Caco-2 (cell line): ENCODE results near the gene GLIS1. TPM values are rescaled to one million over a fixed set of nuclear protein-coding genes. Genes with fewer than 3 reads are reported as not detected.

ENCODE experiments used
- BruUV-seq: library from RNA; stranded (reverse); fragments of 400-500 nt; replicated peaks from 2 replicates; lab custom pipeline; 2021; lab: Mats Ljungman, UMichigan
- CTCF ChIA-PET: fragments of 300-600 bp; sonication (Branson Sonifier 250); formaldehyde crosslinking; loops from one replicate; lab custom pipeline; 2022; ENCODE audit warnings: antibody characterized with exemption; lab: Charles Lee
- POLR2A ChIA-PET: fragments of 300-600 bp; sonication (Branson Sonifier 250); formaldehyde crosslinking; loops from one replicate; lab custom pipeline; 2022; ENCODE audit warnings: antibody characterized with exemption; lab: Charles Lee
- DNase-seq, 2 experiments: peaks; one replicate each; pipeline versions ENCODE4 v3.0.0 to v3.0.0-alpha.2; 2020 to 2022
- H3K27me3 ChIP-seq: replicated peaks from 2 replicates; pipeline ENCODE4 v1.6.0; 2011; ENCODE audit warnings: low read length; ENCODE audit not compliant: control insufficient read depth, insufficient read depth
- H3K36me3 ChIP-seq: 2 replicates; pipeline ENCODE4 v1.5.1; 2011; ENCODE audit warnings: low read length; ENCODE audit not compliant: control insufficient read depth, insufficient read depth
- H3K4me1 ChIP-seq: fragments of 250-450 bp; sonication (Bioruptor Pico); 2 replicates; pipeline ENCODE4 v1.5.1; 2020; ENCODE audit warnings: mild to moderate bottlenecking
- H3K4me3 ChIP-seq: 2 replicates; pipeline ENCODE4 v1.5.1; 2011; ENCODE audit warnings: low read depth, mild to moderate bottlenecking, control low read depth, low read length
- H3K9me3 ChIP-seq: fragments of 250-450 bp; sonication (Bioruptor Pico); 2 replicates; pipeline ENCODE4 v1.5.1; 2020; ENCODE audit warnings: mild to moderate bottlenecking, moderate library complexity
- H3K27ac Mint-ChIP-seq: one replicate; pipeline ENCODE4 v1.8.0; 2022; ENCODE audit warnings: mixed read lengths; ENCODE audit not compliant: unreplicated experiment
- H3K27me3 Mint-ChIP-seq: one replicate; pipeline ENCODE4 v1.8.0; 2022; ENCODE audit warnings: mixed read lengths; ENCODE audit not compliant: insufficient read depth, unreplicated experiment
- H3K36me3 Mint-ChIP-seq: one replicate; pipeline ENCODE4 v1.8.0; 2022; ENCODE audit warnings: mild to moderate bottlenecking, mixed read lengths; ENCODE audit not compliant: insufficient read depth, unreplicated experiment
- H3K4me1 Mint-ChIP-seq: one replicate; pipeline ENCODE4 v1.8.0; 2022; ENCODE audit warnings: low read depth, mixed read lengths; ENCODE audit not compliant: unreplicated experiment
- H3K4me3 Mint-ChIP-seq: one replicate; pipeline ENCODE4 v1.8.0; 2022; ENCODE audit warnings: mild to moderate bottlenecking, moderate library complexity, mixed read lengths; ENCODE audit not compliant: unreplicated experiment
- H3K9me3 Mint-ChIP-seq: one replicate; pipeline ENCODE4 v1.8.0; 2022; ENCODE audit warnings: mixed read lengths; ENCODE audit not compliant: unreplicated experiment
- intact Hi-C: fragments of 100-400 bp; cut with micrococcal nuclease; formaldehyde crosslinking; loops from one replicate; pipeline ENCODE4 v1.10.0; 2022; ENCODE audit not compliant: unreplicated experiment
- total RNA-seq: library from RNA; stranded (reverse); gene quantifications from 2 replicates; pipeline ENCODE4 v1.2.3, GENCODE V29; 2022
- TF ChIP-seq, protein P1 (sequence below), 2 experiments: fragments of 200-600 bp in 1 of 2; IDR thresholded peaks; 1 replicate in 1 of 2; 2 replicates in 1 of 2; pipeline versions ENCODE4 v1.5.1 to v1.8.0; 2011 to 2022; ENCODE audit warnings: antibody characterized with exemption in 1 of 2, control low read depth in 1 of 2, inconsistent platforms in 1 of 2, low read depth in 1 of 2, low read length in 1 of 2, mild to moderate bottlenecking in 1 of 2, moderate library complexity in 1 of 2; ENCODE audit not compliant: insufficient read depth in 1 of 2, severe bottlenecking in 1 of 2, unreplicated experiment in 1 of 2

The GLIS1 gene
- total RNA-seq, 1 experiment from 2014 or later: not detected

GRCh38 chr1:53545663-53546408 is 193.1 kb downstream of the GLIS1 start:
- POLR2A ChIA-PET: no interaction called here
- Histone ChIP-seq H3K4me1 (no peaks in the 10 kb centered on the region), H3K27me3 (no peaks in the 10 kb centered on the region), H3K9me3 (no peaks in the 10 kb centered on the region), H3K36me3 (no peaks in the 10 kb centered on the region), H3K4me3 (no peak overlapping the region)
- Mint-ChIP-seq H3K27me3 (no peaks in the 10 kb centered on the region), H3K4me3 (no peak overlapping the region), H3K36me3 (no peaks in the 10 kb centered on the region), H3K27ac (no peak overlapping the region), H3K9me3 (no peaks in the 10 kb centered on the region), H3K4me1 (no peaks in the 10 kb centered on the region)
- CTCF ChIA-PET: no interaction called here
- peak in 1 of 2 experiments; percentile 12 for DNase-seq
- TF ChIP-seq, protein P1, sequence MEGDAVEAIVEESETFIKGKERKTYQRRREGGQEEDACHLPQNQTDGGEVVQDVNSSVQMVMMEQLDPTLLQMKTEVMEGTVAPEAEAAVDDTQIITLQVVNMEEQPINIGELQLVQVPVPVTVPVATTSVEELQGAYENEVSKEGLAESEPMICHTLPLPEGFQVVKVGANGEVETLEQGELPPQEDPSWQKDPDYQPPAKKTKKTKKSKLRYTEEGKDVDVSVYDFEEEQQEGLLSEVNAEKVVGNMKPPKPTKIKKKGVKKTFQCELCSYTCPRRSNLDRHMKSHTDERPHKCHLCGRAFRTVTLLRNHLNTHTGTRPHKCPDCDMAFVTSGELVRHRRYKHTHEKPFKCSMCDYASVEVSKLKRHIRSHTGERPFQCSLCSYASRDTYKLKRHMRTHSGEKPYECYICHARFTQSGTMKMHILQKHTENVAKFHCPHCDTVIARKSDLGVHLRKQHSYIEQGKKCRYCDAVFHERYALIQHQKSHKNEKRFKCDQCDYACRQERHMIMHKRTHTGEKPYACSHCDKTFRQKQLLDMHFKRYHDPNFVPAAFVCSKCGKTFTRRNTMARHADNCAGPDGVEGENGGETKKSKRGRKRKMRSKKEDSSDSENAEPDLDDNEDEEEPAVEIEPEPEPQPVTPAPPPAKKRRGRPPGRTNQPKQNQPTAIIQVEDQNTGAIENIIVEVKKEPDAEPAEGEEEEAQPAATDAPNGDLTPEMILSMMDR (IDR thresholded peaks at IDR 0.05; ENCODE audit: insufficient read depth in 1 of 2, low read depth in 1 of 2, low read length in 1 of 2, severe bottlenecking in 1 of 2, unreplicated experiment in 1 of 2): no peak
- intact Hi-C loops: no loop called here
- BruUV-seq: no TSS peak

GRCh38 chr1:53544728-53545515 is 194.0 kb downstream of the GLIS1 start:
- H3K9me3 ChIP-seq: no peaks in the 10 kb centered on the region
- H3K36me3 Mint-ChIP-seq: no peaks in the 10 kb centered on the region
- H3K27me3 ChIP-seq: no peaks in the 10 kb centered on the region
- DNase-seq: peak in 1 of 2 experiments; percentile 3
- BruUV-seq: no TSS peak
- TF ChIP-seq, protein P1 (IDR thresholded peaks at IDR 0.05; ENCODE audit: insufficient read depth in 1 of 2, low read depth in 1 of 2, low read length in 1 of 2, severe bottlenecking in 1 of 2, unreplicated experiment in 1 of 2): no peak
- no peaks in the 10 kb centered on the region for H3K9me3 Mint-ChIP-seq
- H3K27ac Mint-ChIP-seq: no peak overlapping the region
- no peaks in the 10 kb centered on the region for H3K4me1 Mint-ChIP-seq
- CTCF ChIA-PET: no interaction called here
- H3K27me3 Mint-ChIP-seq: no peaks in the 10 kb centered on the region
- H3K4me3 ChIP-seq: no peak overlapping the region
- no peaks in the 10 kb centered on the region for H3K4me1 ChIP-seq
- POLR2A ChIA-PET: no interaction called here
- intact Hi-C loops: no loop called here
- no peaks in the 10 kb centered on the region for H3K36me3 ChIP-seq
- no peak overlapping the region for H3K4me3 Mint-ChIP-seq

DNA sequence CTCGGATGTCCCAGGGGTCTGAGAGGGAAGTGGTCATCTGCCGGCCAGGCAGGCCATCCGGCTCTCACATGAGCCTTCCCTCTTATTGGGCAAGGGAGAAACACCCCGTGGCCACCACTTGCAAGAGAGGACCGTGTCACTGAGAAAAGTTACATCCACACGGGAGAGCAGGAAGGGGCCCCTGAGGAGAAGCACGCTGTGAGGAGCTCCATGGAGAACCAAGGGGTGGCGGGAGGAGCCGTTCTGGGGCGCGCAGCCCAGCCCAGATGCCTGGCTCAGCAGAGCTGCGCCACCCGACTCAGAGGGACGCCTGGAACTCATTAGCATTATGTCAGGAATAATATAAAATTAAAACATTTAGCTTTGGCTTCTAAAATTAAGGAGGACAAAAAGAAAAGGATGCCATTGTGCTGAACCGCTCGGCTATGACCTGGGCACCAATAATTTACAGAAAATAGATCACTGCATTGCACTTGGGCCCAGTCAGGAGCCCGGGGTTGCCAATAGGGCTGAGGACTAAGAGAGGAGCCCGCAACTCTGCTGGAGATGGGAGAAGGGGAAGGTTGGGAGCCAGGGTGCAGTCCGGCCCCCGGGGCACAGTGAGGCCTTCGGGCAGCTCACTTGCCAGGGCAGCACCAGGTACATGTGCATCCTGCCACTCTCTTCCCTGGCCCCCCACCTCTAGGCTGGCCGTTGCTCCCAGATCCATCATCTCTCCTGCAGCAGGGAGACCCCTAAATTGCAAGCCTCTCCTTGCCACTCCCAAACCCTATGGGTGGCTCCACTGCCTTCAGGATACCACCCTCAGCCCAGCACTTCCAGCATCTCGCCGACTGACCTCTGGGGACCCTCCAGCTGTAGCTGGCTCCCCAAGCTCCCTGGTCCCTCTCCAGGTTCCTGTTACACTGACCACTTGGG is 194.9 kb downstream of the GLIS1 start:
- Histone ChIP-seq H3K36me3 (no peaks in the 10 kb centered on the region), H3K9me3 (no peaks in the 10 kb centered on the region), H3K4me3 (no peak overlapping the region), H3K4me1 (no peaks in the 10 kb centered on the region), H3K27me3 (no peaks in the 10 kb centered on the region)
- no peaks in the 10 kb centered on the region for H3K27me3 Mint-ChIP-seq
- ChIA-PET CTCF (no interaction called here), POLR2A (no interaction called here)
- H3K4me3 Mint-ChIP-seq: no peak overlapping the region
- TF ChIP-seq, protein P1 (IDR thresholded peaks at IDR 0.05; ENCODE audit: insufficient read depth in 1 of 2, low read depth in 1 of 2, low read length in 1 of 2, severe bottlenecking in 1 of 2, unreplicated experiment in 1 of 2): no peak
- no peaks in the 10 kb centered on the region for H3K9me3 Mint-ChIP-seq
- no peaks in the 10 kb centered on the region for H3K4me1 Mint-ChIP-seq
- no peaks in the 10 kb centered on the region for H3K36me3 Mint-ChIP-seq
- no peak overlapping the region for H3K27ac Mint-ChIP-seq
- BruUV-seq: no TSS peak
- intact Hi-C loops: no loop called here
- DNase-seq: no peak
